Tibial nerve (tissue), 4 donors: ENCODE measurements around the gene OPHN1. TPM values are rescaled to one million over a fixed set of nuclear protein-coding genes. Genes with fewer than 3 reads are reported as not detected.
"Not testable (repeated sequence)": the region's sequence is repeated elsewhere in the genome, so short reads cannot be mapped to it uniquely, and the experiment has no call there.

Experiments used
- DNase-seq, 2 donors: peaks; one replicate each; pipeline ENCODE4 v3.0.0-alpha.2; 2019; ENCODE audit warnings: low spot score in 2 of 2
- H3K27ac ChIP-seq, 4 donors: fragments of 200-600 bp; sonication (generic) in 3 of 4; one replicate each; pipeline ENCODE4 v1.5.1; 2017 to 2019; ENCODE audit warnings: mild to moderate bottlenecking in 1 of 4
- H3K27me3 ChIP-seq, 2 donors: fragments of 200-600 bp; sonication (generic) in 1 of 2; one replicate each; pipeline versions ENCODE4 v1.5.1 to v1.6.0; 2017 to 2019
- H3K36me3 ChIP-seq, 3 donors: fragments of 200-600 bp; sonication (generic); one replicate each; pipeline ENCODE4 v1.5.1; 2018 to 2019
- H3K4me1 ChIP-seq, 4 donors: fragments of 200-600 bp; sonication (generic) in 3 of 4; one replicate each; pipeline ENCODE4 v1.5.1; 2017 to 2019
- H3K4me3 ChIP-seq, 4 donors: fragments of 200-600 bp; sonication (generic) in 3 of 4; one replicate each; pipeline ENCODE4 v1.5.1; 2017 to 2019; ENCODE audit warnings: mild to moderate bottlenecking in 1 of 4, moderate library complexity in 1 of 4
- H3K9me3 ChIP-seq, 4 donors: fragments of 200-600 bp; sonication (generic) in 3 of 4; one replicate each; pipeline ENCODE4 v1.5.1; 2017 to 2019
- EP300 ChIP-seq, 2 donors: sonication (generic); formaldehyde crosslinking; IDR thresholded peaks; one replicate each; pipeline ENCODE4 v1.6.1; 2017; ENCODE audit warnings: antibody characterized with exemption in 2 of 2, mild to moderate bottlenecking in 1 of 2
- POLR2A ChIP-seq, 2 donors: fragments of 450-650 bp; IDR thresholded peaks; one replicate each; pipeline ENCODE4 v1.6.1; 2017; ENCODE audit warnings: antibody characterized with exemption in 2 of 2, mild to moderate bottlenecking in 2 of 2, moderate library complexity in 2 of 2
- WGBS, 2 donors: methylation state at CpG; one replicate each; pipeline ENCODE4 v1.1.5; 2018; 5-methylcytosine and 5-hydroxymethylcytosine counted together
- total RNA-seq, 4 donors: library from RNA; depleted of rRNA; stranded (reverse); fragments of >200 nt; gene quantifications; one replicate each; pipeline ENCODE4 v1.1.0, GENCODE V29; 2016
- TF ChIP-seq, protein P1 (sequence below), 5 experiments: fragments of 200-600 bp in 3 of 5; fragments of 450-650 bp in 2 of 5; sonication (generic) in 3 of 5; IDR thresholded peaks; one replicate each; pipeline ENCODE4 v1.5.1; 2016 to 2019; ENCODE audit warnings: antibody characterized with exemption in 5 of 5, mild to moderate bottlenecking in 3 of 5, moderate library complexity in 2 of 5

OPHN1 gene
- total RNA-seq, 4 donors from 2014 or later: 13.2 to 27.1 (median 20.5) TPM

DNA sequence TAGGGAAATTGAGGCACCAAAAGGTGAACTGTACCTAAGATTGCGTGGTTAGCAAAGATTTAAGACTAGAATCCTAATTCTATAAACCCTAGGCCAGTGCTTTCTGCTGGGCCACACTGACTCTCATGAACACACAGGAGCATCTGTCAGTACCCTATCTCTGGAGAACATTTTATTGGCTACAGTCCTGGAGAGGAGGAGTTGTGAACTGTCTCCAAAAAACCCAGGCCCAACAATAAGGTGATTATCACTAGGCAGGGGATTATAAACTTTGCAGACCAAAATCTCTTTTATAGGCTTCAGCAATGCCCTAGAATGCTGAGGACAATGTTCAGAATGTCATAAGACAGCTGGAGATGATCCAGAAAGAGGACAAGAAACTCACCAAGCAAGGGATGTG is 24.1 kb downstream of the OPHN1 start:
- no peak overlapping the region for H3K4me3 ChIP-seq
- H3K27me3 ChIP-seq: peaks cover 0 to 4% of the 10 kb centered on the region in 2 donors
- peak overlapping the region in 1 of 4 donors; percentile 18 for H3K27ac ChIP-seq
- no peaks in the 10 kb centered on the region for H3K36me3 ChIP-seq
- DNase-seq: no peak
- TF ChIP-seq EP300 (IDR thresholded peaks at IDR 0.05) (no peak), POLR2A (IDR thresholded peaks at IDR 0.05) (no peak)
- TF ChIP-seq, protein P1, sequence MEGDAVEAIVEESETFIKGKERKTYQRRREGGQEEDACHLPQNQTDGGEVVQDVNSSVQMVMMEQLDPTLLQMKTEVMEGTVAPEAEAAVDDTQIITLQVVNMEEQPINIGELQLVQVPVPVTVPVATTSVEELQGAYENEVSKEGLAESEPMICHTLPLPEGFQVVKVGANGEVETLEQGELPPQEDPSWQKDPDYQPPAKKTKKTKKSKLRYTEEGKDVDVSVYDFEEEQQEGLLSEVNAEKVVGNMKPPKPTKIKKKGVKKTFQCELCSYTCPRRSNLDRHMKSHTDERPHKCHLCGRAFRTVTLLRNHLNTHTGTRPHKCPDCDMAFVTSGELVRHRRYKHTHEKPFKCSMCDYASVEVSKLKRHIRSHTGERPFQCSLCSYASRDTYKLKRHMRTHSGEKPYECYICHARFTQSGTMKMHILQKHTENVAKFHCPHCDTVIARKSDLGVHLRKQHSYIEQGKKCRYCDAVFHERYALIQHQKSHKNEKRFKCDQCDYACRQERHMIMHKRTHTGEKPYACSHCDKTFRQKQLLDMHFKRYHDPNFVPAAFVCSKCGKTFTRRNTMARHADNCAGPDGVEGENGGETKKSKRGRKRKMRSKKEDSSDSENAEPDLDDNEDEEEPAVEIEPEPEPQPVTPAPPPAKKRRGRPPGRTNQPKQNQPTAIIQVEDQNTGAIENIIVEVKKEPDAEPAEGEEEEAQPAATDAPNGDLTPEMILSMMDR (IDR thresholded peaks at IDR 0.05): no peak
- no peaks in the 10 kb centered on the region for H3K9me3 ChIP-seq
- 77 to 88% methylated on average over 1 of the region's 1 CpG for WGBS, 2 donors
- peaks cover 0 to 18% (median 0%) of the 10 kb centered on the region in 4 donors for H3K4me1 ChIP-seq

DNA sequence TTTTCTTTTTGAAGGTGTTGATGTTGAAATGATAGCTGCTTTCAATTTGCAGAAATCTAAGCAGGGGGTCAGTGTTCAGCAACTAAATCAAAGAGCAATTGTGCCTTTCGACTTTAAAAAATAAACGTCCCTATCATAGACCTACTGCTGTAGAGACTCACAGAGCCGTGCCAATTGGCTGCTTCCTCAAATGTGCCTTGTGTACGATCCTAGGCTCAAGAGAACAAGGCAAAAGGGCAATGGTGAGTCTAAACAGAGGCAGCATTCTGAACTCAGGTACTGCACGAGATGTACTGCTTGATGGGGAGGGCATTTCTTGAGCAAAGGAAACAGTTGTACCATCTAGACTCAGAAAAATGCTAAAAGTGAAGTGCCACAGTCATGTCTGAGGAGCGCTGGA is 29.8 kb downstream of the OPHN1 start:
- TF ChIP-seq, protein P1 (IDR thresholded peaks at IDR 0.05): no peak
- TF ChIP-seq POLR2A (IDR thresholded peaks at IDR 0.05) (no peak), EP300 (IDR thresholded peaks at IDR 0.05) (no peak)
- Histone ChIP-seq H3K27ac (no peak overlapping the region), H3K27me3 (no peaks in the 10 kb centered on the region), H3K4me3 (no peak overlapping the region), H3K9me3 (no peaks in the 10 kb centered on the region), H3K4me1 (peaks cover 0 to 9% (median 0%) of the 10 kb centered on the region in 4 donors), H3K36me3 (no peaks in the 10 kb centered on the region)
- WGBS, 2 donors: 51 to 59% methylated on average over 6 of the region's 6 CpGs
- DNase-seq: no peak

DNA sequence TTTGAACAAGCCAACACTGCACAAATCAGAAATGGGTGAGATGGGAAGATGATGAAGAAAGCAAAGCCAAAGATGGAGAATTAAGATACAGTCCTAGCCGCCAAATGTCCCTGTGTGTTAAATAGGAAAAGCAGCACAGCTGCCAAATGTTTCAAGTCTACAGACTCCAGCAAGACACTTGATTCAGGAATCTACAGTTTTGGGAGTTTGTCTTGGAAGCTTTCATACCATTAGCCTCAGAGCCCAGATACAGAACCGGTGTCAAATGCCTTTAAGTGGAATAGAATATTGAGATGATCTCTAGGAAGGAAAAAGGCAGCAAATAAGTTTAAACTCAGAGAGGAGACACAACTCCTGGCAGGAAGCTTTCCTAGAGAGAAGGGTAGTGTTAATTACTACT is 30.3 kb downstream of the OPHN1 start:
- no peaks in the 10 kb centered on the region for H3K36me3 ChIP-seq
- peaks cover 0 to 9% (median 0%) of the 10 kb centered on the region in 4 donors for H3K4me1 ChIP-seq
- no peak overlapping the region for H3K4me3 ChIP-seq
- WGBS, 2 donors: 52 to 64% methylated on average over 2 of the region's 2 CpGs
- no peak for TF ChIP-seq POLR2A (IDR thresholded peaks at IDR 0.05)
- TF ChIP-seq, protein P1 (IDR thresholded peaks at IDR 0.05): no peak
- no peak for TF ChIP-seq EP300 (IDR thresholded peaks at IDR 0.05)
- DNase-seq: no peak
- H3K27me3 ChIP-seq: no peaks in the 10 kb centered on the region
- no peak overlapping the region for H3K27ac ChIP-seq
- no peaks in the 10 kb centered on the region for H3K9me3 ChIP-seq

DNA sequence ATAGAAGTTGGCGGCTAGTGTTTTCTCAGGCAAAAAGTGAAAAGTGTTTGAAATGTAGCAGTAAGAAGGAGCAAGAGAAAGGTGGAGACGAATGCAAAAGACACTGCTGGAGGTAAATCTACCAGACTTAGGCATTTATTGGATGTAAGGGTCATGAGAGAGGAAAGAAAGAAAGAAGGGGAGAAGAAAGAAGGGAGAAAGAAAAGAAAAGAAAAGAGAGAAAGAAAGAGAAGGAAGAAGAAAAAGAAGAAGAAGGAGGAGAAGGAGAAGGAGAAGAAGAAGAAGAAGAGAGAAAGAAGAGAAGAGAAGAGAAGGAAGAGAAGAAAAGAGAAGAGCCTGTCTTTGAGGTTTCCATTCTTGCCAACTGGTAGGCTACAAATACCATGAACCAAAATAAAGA is 31.2 kb downstream of the OPHN1 start:
- H3K27me3 ChIP-seq: no peaks in the 10 kb centered on the region
- DNase-seq: no peak
- H3K9me3 ChIP-seq: no peaks in the 10 kb centered on the region
- no peak for TF ChIP-seq EP300 (IDR thresholded peaks at IDR 0.05)
- TF ChIP-seq, protein P1 (IDR thresholded peaks at IDR 0.05): no peak
- TF ChIP-seq POLR2A (IDR thresholded peaks at IDR 0.05): no peak
- H3K4me1 ChIP-seq: peaks cover 0 to 14% (median 0%) of the 10 kb centered on the region in 4 donors
- no peak overlapping the region for H3K27ac ChIP-seq
- H3K4me3 ChIP-seq: no peak overlapping the region
- 71 to 100% methylated on average over 2 of the region's 2 CpGs for WGBS, 2 donors
- no peaks in the 10 kb centered on the region for H3K36me3 ChIP-seq

DNA sequence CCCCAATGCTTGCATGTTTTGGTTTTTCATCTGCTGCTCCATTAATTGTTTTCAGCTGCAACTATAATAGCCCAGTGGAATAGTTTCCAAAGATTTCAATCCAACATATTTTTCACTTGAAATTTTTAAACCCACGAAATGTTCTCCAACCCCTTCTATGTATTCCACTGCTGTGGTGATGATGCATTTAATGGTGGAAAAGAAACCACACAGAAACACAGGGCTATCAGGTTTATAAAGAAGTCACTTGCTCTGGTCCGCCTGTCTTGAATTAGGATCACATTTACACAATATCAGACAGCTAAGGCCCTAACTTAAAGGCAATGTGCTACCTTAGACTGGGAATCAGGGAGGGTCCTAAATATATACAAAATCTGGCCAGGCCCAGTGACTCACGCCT is 35.0 kb downstream of the OPHN1 start:
- no peak for TF ChIP-seq EP300 (IDR thresholded peaks at IDR 0.05)
- no peak for TF ChIP-seq POLR2A (IDR thresholded peaks at IDR 0.05)
- DNase-seq: no peak
- H3K4me3 ChIP-seq: no peak overlapping the region
- H3K9me3 ChIP-seq: no peaks in the 10 kb centered on the region
- H3K27ac ChIP-seq: no peak overlapping the region
- 54 to 73% methylated on average over 2 to 3 of the region's 3 CpGs for WGBS, 2 donors
- H3K36me3 ChIP-seq: no peaks in the 10 kb centered on the region
- H3K4me1 ChIP-seq: peaks cover 0 to 6% (median 0%) of the 10 kb centered on the region in 4 donors
- H3K27me3 ChIP-seq: no peaks in the 10 kb centered on the region

DNA sequence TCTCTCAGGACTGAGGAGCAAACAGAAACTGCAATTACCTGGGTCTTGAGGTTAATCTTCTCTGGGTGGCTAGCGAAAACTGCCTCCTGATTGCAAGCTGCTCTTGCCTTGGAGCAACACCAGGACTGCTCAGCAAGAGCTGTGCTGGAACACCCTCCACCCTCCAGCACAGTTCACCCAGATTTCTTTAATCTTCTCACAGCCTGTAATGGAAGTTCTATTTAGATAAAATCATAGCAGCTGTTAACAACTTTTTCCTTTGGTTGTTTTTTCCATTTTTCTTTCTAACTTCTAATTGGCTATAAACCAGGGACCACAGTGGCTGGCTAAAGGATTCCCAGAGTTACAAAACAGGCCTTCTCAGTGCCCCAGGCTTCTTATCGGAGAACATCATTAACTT is 36.3 kb downstream of the OPHN1 start:
- H3K27me3 ChIP-seq: no peaks in the 10 kb centered on the region
- DNase-seq: no peak
- 53% methylated on average over 2 of the region's 2 CpGs for WGBS, 2 donors
- H3K9me3 ChIP-seq: no peaks in the 10 kb centered on the region
- peak overlapping the region in 2 of 4 donors; percentile 55 to 59 for H3K27ac ChIP-seq
- TF ChIP-seq POLR2A (IDR thresholded peaks at IDR 0.05) (no peak), EP300 (IDR thresholded peaks at IDR 0.05) (no peak)
- TF ChIP-seq, protein P1 (IDR thresholded peaks at IDR 0.05): no peak
- no peak overlapping the region for H3K4me3 ChIP-seq
- H3K4me1 ChIP-seq: peaks cover 0 to 5% (median 0%) of the 10 kb centered on the region in 4 donors
- H3K36me3 ChIP-seq: no peaks in the 10 kb centered on the region

DNA sequence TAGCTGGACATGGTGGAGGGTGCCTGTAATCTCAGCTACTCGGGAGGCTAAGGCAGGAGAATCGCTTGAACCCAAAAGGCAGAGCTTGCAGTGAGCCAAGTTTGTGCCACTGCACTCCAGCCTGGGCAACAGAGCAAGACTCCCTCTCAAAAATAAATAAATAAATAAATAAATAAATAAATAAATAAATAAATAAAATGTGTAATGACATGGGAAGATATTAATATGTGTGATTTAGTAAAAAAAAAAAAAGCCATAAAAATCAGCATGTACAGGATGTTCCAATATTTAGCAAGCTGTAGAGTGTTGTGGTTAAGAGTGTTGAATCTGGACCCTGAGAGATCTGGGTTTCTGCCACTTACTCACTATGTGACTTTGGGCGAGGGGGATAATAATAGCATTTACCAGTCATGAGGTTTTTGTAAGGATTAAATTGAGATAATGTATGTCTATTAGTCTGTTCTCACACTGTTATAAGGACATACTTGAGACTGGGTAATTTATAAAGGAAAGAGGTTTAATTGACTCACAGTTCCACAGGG is 43.8 kb downstream of the OPHN1 start:
- not testable (repeated sequence) for H3K27me3 ChIP-seq, DNase-seq, H3K27ac ChIP-seq, H3K36me3 ChIP-seq, H3K4me3 ChIP-seq, H3K9me3 ChIP-seq
- WGBS, 2 donors: 83 to 87% methylated on average over 3 of the region's 3 CpGs
- H3K4me1 ChIP-seq: peaks cover 0 to 34% (median 0%) of the 10 kb centered on the region in 4 donors
